Measurements from ENCODE around the gene MTMR10.

GRCh38 chr15:30889196-30889595 lies 102.2 kb downstream of the MTMR10 start:
- TF ChIP-seq CTCF (IDR thresholded peaks at IDR 0.05) (no peak), EP300 (IDR thresholded peaks at IDR 0.05) (no peak), POLR2A (IDR thresholded peaks at IDR 0.05) (no peak)

All from suprapubic skin (tissue), 3 donors.